GM18868 (cell line): ENCODE data around the gene VANGL1.
A peak's percentile ranks its signal among the peaks of the same experiment; 100 is the strongest.

Source experiments
- ATAC-seq: cut with Tn5 transposase; IDR thresholded peaks from one replicate; pipeline ENCODE4 v1.9.1; 2021; ENCODE audit warnings: mild to moderate bottlenecking, moderate library complexity; ENCODE audit not compliant: unreplicated experiment

VANGL1 gene

GRCh38 chr1:115701090-115701489, 59.3 kb downstream of the VANGL1 start:
- ATAC-seq: no peak

DNA sequence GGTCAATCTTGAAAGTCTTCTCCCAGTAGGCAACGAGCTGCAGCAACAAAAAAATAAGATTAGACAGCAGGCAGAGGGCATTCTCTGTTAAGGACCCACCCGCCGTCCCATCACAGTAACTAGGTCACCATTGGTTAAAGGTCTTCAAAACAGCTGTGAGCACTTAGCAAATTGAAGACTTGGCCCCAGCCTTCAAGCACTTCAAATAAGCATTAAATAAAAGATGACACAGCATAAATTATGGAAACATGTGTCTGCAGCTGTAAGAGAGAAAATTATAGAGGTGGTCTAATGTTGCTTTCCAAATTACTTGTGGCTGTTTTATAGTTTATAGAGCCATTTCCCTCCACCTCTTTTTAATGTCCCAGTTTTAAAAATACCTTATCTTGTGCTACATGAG, 61.2 kb downstream of the VANGL1 start:
- no peak for ATAC-seq

DNA sequence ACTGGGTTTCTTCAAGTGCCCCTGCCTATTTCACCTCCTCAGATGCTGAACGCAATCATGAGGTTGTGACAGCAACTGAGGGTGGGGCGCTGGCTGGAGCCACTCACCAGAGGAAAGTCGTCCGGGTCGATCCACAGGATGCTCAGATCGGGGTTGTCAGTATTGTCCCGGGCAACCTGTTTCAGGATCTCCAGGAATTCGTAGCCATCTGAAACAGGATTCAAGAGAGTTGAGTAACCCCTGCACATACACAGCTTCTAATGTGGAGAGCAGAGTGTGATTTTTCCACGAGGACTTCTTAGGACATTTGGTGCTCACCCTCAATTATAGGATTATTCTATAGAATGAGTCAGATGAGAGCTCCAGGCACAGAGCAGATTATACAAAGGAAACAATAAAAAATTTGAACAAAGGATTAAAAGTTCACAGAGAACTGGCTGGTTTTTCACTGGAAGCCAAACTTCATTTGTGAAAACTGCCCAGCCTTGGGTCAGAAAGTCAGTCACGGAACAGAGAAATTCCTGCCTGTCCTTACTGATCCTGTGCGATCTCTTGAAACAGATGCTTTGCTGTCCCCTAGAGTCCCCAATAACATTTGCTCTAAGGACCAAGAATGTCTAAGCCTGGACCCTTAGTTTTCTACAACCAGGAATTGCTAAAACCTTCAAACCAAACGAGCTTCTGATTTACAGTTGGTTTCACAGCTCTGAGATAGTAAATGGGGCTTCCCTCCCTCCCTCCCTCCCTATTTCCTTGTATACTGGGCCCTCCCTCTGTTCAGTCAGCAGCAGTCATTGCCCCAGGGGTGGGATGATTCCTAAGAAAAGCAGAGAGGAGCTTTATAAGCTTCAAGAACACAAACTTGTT, 63.5 kb downstream of the VANGL1 start:
- no peak for ATAC-seq

- no peak for ATAC-seq
Observed at GRCh38 chr1:115705963-115706362, 64.2 kb downstream of the VANGL1 start.

DNA sequence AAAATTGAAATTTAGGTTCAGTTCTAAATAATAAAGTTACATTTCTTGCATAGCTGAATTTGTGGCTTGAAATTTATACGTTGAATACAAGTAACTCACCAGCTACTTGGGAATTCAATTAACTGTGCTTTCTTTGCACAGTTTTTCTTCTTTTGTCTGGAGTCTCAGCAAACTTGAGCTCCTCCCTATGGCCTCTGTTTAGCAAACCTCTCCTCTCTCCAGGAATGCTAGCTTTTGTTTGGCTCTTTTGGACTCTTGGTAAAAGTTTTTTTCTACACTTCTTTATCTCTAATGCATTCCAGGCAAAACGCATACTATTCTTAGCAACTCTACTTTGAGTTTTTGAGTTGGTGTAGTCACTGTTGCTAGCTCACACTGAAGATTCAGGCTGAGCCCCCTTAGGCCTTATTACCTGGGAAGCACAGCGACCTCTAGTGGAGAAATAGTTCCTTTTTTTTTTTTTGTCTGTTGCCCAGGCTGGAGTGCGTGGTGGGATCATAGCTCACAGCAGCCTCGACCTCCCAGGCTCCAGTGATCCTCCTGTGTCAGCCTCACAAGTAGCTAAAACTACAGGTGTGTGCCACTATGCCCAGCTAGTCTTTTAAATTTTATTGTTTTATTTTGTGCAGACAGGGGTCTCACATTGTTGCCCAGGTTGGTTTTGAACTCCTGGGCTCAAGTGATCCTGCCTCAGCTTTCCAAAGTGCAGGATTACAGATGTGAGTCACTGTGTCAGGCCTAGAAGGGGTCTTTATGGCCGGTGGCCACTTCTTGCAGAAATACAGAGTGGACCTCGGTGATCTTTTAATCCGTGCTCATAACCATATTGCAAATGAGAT, 65.0 kb downstream of the VANGL1 start:
- peak; percentile 79 for ATAC-seq

DNA sequence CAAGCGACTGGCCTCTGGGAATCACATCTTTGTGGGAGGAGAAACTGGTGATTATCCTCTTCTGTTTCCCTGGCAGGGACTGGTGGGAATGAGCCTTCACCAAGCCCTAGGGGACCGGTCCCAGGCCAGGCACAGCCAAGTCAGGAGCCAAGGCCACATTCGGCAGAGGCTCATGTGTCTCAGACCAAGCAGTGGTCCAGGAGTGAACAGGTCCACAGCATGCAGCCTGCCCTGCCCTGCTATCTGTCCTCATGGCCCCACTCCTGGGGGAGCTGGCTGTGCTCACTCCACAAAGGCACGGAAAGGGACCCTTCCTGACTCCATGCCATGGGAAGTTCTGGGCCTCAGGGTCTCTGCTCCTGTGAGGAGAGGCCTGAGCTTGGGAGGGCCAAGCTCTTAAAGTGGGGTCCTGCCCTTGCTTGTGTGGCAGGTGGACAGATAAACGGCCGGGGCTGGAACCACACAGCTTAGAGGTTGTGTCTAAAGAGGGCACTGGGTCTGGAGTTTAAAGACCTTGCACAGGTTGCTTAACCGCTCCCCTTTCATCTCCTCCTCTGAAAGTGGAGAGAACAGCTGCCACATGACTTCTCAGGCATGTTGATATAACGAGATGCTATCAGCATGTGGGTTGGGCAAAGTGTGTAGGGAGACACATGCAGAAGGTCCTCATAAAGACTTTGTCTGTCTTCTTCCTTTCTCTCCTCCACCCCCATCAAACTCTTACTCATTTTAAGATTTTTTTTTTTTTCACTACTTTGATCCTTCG, 69.3 kb downstream of the VANGL1 start:
- no peak for ATAC-seq

GRCh38 chr1:115712911-115713609, 71.3 kb downstream of the VANGL1 start:
- no peak for ATAC-seq

- ATAC-seq: no peak
Observed at GRCh38 chr1:115713906-115714305, 72.1 kb downstream of the VANGL1 start.

- no peak for ATAC-seq
Observed at GRCh38 chr1:115714572-115715141, 72.9 kb downstream of the VANGL1 start.

DNA sequence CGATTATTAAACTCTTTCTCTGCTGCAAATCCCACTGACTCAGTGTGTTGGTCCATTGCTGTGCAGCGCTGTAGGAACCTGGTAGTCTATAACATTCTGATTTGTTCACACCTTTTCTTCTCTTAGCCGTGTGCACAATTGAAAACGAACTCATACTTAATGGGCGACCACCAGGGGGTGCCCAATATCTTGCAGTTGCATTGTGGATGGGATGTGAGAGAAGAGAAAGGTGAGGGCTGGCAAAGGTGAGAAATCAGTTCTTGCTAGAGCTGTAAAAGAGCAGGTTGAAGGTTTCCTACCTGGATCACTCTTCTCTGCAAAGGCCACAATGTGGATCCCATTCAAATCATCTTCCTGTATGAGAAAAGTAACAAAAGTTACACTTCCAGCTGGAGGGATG, 75.8 kb downstream of the VANGL1 start:
- ATAC-seq: peak; percentile 74

DNA sequence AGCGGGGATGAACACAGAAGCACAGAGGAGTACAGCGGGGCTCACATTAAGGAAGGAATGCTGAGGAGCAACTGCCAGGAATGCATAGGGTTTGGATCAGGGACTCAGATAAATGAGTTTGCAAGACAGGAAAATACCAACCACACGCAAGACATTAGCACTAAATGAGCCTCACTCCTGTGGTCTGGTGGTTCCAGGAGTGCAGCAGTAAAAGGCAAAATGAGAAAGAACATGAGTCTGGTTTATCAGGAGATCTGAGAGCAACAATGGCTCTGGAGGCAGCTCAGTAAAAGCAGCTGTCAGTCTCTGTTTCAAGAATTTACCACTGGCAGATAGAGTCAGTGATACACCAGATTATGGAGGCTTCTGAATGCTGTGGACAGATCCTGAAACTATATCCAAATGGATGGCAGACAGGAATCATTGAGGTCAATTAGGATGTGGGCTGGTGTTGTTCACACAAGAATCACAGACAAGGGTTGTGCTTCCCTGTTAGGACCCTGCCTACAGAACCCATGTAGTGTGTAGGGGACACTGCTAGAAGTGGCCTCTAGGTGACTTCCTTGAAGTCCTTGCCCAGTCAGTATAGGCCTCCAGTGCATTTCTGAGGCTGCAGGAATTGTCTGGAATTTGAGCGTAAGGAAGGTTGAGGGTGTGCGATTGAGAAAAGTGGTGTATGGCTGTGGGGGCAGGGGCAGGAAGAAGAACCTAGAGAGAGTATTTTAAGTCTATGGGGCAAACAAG, 76.4 kb downstream of the VANGL1 start:
- ATAC-seq: no peak

DNA sequence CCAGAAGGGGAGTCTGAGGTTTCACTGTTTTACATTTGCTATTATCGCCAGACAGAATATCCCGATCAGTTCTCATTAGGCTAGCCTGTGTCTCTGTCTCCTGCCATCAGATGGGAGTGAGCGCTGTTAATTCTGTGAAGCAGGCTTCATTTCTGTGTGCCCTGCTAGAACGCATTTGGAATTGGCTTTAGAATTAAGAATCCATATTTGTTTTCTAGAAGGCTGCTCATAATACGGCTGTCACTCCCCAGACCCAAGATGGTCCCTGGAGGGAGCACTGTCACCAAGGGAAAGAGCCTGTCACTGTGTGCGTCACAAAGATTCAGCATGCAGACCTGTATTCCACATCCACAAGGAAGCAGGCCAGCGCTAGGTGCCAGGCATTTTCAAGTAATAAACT, 77.5 kb downstream of the VANGL1 start:
- ATAC-seq: no peak

GRCh38 chr1:115722221-115722620, 80.5 kb downstream of the VANGL1 start:
- no peak for ATAC-seq

- no peak for ATAC-seq
Observed at GRCh38 chr1:115723756-115724155, 82.0 kb downstream of the VANGL1 start.

GRCh38 chr1:115725600-115725999, 83.8 kb downstream of the VANGL1 start:
- no peak for ATAC-seq

- no peak for ATAC-seq
Observed at GRCh38 chr1:115726161-115726560, 84.4 kb downstream of the VANGL1 start.

- ATAC-seq: no peak
Observed at GRCh38 chr1:115726570-115726969, 84.8 kb downstream of the VANGL1 start.

DNA sequence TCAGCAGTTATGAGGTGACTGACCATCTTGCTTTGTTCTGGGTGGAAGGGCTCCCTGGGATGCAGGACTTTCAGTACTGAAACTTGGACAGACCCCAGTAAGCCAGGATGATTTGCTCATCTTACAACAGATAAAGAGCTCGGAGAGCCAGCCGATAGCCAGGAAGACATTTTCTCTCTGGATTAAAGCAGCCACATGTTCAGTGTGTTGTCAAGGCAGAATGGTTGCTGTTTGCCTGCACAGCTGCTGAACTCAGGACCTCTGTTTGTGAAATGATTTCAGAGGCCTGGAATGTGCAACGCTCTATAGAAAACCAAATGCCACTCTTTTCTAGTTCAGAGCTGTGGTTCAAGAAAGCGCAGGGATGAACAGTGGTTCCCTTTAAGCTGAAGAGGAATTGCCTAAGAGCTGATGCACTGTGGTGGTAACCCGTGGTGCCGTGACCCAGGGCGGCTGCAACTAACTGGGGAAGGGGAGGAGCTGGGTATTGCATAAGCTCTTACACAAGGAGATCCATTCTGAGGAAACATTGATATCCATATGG, 86.0 kb downstream of the VANGL1 start:
- ATAC-seq: no peak

GRCh38 chr1:115728341-115728740, 86.6 kb downstream of the VANGL1 start:
- ATAC-seq: no peak
